Panc1 (cell line): ENCODE data around the gene IVNS1ABP. TPM values are rescaled to one million over a fixed set of nuclear protein-coding genes. Genes with fewer than 3 reads are reported as not detected.

Experiments used
- ATAC-seq: fragments of 200-7000 bp; cut with Tn5 transposase; 2 replicates; pipeline ENCODE4 v1.9.1; 2020; ENCODE audit warnings: mild to moderate bottlenecking, moderate library complexity
- BruUV-seq: library from RNA; stranded (reverse); fragments of 400-500 nt; replicated peaks from 2 replicates; lab custom pipeline; 2021; lab: Mats Ljungman, UMichigan
- CTCF ChIA-PET: fragments of 300-600 bp; sonication (Branson Sonifier 250); formaldehyde crosslinking; loops from one replicate; lab custom pipeline; 2022; ENCODE audit warnings: antibody characterized with exemption; lab: Charles Lee
- POLR2A ChIA-PET: fragments of 300-600 bp; sonication (Branson Sonifier 250); formaldehyde crosslinking; loops from one replicate; lab custom pipeline; 2022; ENCODE audit warnings: antibody characterized with exemption; lab: Charles Lee
- DNase-seq: peaks from one replicate; pipeline ENCODE4 v3.0.0-alpha.2; 2010; ENCODE audit warnings: low read depth, low spot score
- H3K27ac ChIP-seq: 2 replicates; pipeline ENCODE4 v1.5.1; 2011; ENCODE audit warnings: mild to moderate bottlenecking, low read length, inconsistent platforms
- H3K27me3 ChIP-seq: fragments of 200-500 bp; sonication (Bioruptor generic); 2 replicates; pipeline ENCODE4 v1.6.0; 2014; ENCODE audit warnings: low read length, inconsistent platforms; ENCODE audit not compliant: control insufficient read depth, insufficient read depth
- H3K36me3 ChIP-seq: fragments of 200-500 bp; sonication (Bioruptor generic); 2 replicates; pipeline ENCODE4 v1.5.1; 2014; ENCODE audit warnings: inconsistent platforms, mild to moderate bottlenecking, low read length, moderate library complexity; ENCODE audit not compliant: control insufficient read depth, insufficient read depth
- H3K4me1 ChIP-seq: 2 replicates; pipeline ENCODE4 v1.5.1; 2011; ENCODE audit warnings: inconsistent platforms, mild to moderate bottlenecking, low read length, moderate library complexity; ENCODE audit not compliant: control insufficient read depth, insufficient read depth
- H3K4me3 ChIP-seq, 2 experiments: 2 replicates each; pipeline ENCODE4 v1.5.1; 2011 to 2012; ENCODE audit warnings: low read depth in 2 of 2, low read length in 2 of 2, mild to moderate bottlenecking in 2 of 2, inconsistent platforms in 1 of 2, moderate library complexity in 1 of 2
- H3K9me3 ChIP-seq: fragments of 200-500 bp; sonication (Bioruptor generic); 2 replicates; pipeline ENCODE4 v1.5.1; 2014; ENCODE audit warnings: low read depth, mild to moderate bottlenecking, inconsistent platforms, low read length, moderate library complexity; ENCODE audit not compliant: control insufficient read depth, insufficient read depth
- CTCF ChIP-seq: fragments of 450-650 bp; IDR thresholded peaks from 2 replicates; pipeline ENCODE4 v1.5.1; 2017; ENCODE audit warnings: mild to moderate bottlenecking
- POLR2AphosphoS5 ChIP-seq: IDR thresholded peaks from 2 replicates; pipeline ENCODE4 v1.6.1; 2012; ENCODE audit warnings: mild to moderate bottlenecking, low read depth, low read length, moderate library complexity
- REST ChIP-seq, 2 experiments: IDR thresholded peaks; 2 replicates each; pipeline ENCODE4 v1.6.1; 2011 to 2012; ENCODE audit warnings: low read depth in 2 of 2, control low read depth in 1 of 2, low read length in 1 of 2, mild to moderate bottlenecking in 1 of 2, moderate library complexity in 1 of 2; ENCODE audit not compliant: insufficient read depth in 1 of 2
- SIN3A ChIP-seq: IDR thresholded peaks from 2 replicates; pipeline ENCODE4 v1.6.1; 2012; ENCODE audit warnings: low read depth, mild to moderate bottlenecking, low read length, moderate library complexity, borderline replicate concordance; ENCODE audit not compliant: insufficient read depth
- TCF7L2 ChIP-seq: IDR thresholded peaks from 2 replicates; pipeline ENCODE4 v1.6.1; 2011; ENCODE audit warnings: mild to moderate bottlenecking, low read depth, low read length, inconsistent platforms
- in situ Hi-C: cut with HindIII; loops from 2 replicates; pipeline ENCODE4 v1.10.0; 2016; ENCODE audit warnings: low sequenced_read_pairs, low pct_unique_long_range_greater_than_20kb
- intact Hi-C: fragments of 100-400 bp; cut with micrococcal nuclease; formaldehyde crosslinking; loops from one replicate; pipeline ENCODE4 v1.10.0; 2022; ENCODE audit not compliant: unreplicated experiment
- total RNA-seq: library from RNA; stranded (reverse); gene quantifications from one replicate; pipeline ENCODE4 v1.2.1, GENCODE V29; 2021; ENCODE audit not compliant: unreplicated experiment

The IVNS1ABP gene
- total RNA-seq, 1 experiment from 2014 or later, result 70.2 TPM

GRCh38 chr1:185337246-185337645 is 20.2 kb upstream of the IVNS1ABP start:
- Histone ChIP-seq H3K4me3 (no peak overlapping the region), H3K9me3 (no peaks in the 10 kb centered on the region), H3K4me1 (no peaks in the 10 kb centered on the region), H3K27ac (no peak overlapping the region), H3K36me3 (no peaks in the 10 kb centered on the region), H3K27me3 (no peaks in the 10 kb centered on the region)
- POLR2A ChIA-PET, result interaction anchor here (0.5 to 0.6 kb wide), 2 partner anchors 21 to 228 kb away, joined by 3 read pairs; no protein-coding TSS in a partner anchor
- intact Hi-C loops (no loop called here), in situ Hi-C loops (no loop called here)
- CTCF ChIA-PET, result interaction anchor here (0.7 kb wide), 1 partner anchor 259 kb away, joined by 4 read pairs; no protein-coding TSS in a partner anchor
- TF ChIP-seq POLR2AphosphoS5 (no peak), TCF7L2 (no peak), REST (IDR thresholded peaks at IDR 0.05; ENCODE audit: insufficient read depth in 1 of 2, low read depth in 2 of 2, low read length in 1 of 2) (no peak), CTCF (no peak), SIN3A (no peak)
- no peak for ATAC-seq
- DNase-seq, result no peak
- BruUV-seq, result no TSS peak

- Histone ChIP-seq H3K27me3 (no peaks in the 10 kb centered on the region), H3K36me3 (no peaks in the 10 kb centered on the region), H3K4me1 (no peaks in the 10 kb centered on the region), H3K4me3 (no peak overlapping the region), H3K27ac (no peak overlapping the region), H3K9me3 (no peaks in the 10 kb centered on the region)
- intact Hi-C loops, result no loop called here
- in situ Hi-C loops, result no loop called here
- POLR2A ChIA-PET, result no interaction called here
- DNase-seq (no peak), ATAC-seq (no peak)
- CTCF ChIA-PET, result no interaction called here
- TF ChIP-seq SIN3A, result no peak
- no TSS peak for BruUV-seq
Measured at GRCh38 chr1:185334182-185334581, 17.1 kb upstream of the IVNS1ABP start.

GRCh38 chr1:185328255-185328654 is 11.2 kb upstream of the IVNS1ABP start:
- Histone ChIP-seq H3K4me1 (no peaks in the 10 kb centered on the region), H3K9me3 (no peaks in the 10 kb centered on the region), H3K27ac (no peak overlapping the region), H3K27me3 (no peaks in the 10 kb centered on the region), H3K4me3 (no peak overlapping the region), H3K36me3 (no peaks in the 10 kb centered on the region)
- ChIA-PET POLR2A (no interaction called here), CTCF (no interaction called here)
- intact Hi-C loops (no loop called here), in situ Hi-C loops (no loop called here)
- no TSS peak for BruUV-seq
- no peak for DNase-seq
- no peak for ATAC-seq
- TF ChIP-seq POLR2AphosphoS5 (no peak), CTCF (no peak), TCF7L2 (no peak), REST (IDR thresholded peaks at IDR 0.05; ENCODE audit: insufficient read depth in 1 of 2, low read depth in 2 of 2, low read length in 1 of 2) (no peak), SIN3A (no peak)
